ENCODE data around the gene RIMBP3C.

DNA sequence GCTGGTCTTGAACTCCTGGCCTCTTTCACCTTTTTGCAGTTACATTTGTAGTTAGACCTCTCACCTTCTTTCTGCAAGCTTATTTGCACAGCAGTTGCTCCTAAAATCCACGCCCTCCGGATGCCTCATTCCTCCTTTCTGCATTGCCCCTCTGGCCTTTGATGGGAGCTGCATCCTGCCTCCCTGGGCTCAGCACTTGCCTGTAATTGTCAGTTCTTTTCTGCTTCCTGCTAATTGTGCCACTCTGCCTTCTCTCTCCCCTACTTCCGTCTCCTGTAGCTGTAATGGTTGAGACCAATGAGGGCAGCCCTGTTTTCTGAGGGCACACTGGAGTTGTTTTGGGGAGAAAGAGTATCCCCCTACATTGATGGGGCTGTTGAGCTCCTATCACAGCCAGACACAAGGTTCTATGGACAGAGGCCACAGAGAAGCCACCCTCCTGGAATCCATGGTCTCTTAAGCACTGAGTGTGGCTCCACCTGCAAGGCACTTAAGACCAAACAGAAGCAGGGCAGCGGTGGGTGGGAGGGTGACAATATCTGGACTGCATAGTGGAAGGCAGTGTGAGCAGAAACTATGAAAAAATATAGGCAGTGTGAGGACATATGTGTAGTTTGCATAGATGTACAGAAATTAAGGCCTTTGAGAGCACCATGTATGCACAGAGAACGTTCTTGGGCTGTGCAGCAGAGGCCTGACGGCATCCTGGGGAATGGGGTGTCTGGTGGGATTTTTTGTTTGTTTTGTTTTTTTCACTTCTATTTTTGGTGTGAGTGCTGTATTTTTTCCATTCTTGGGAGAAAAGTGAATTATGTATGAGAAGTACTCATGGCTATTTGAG is 48.0 kb upstream of the RIMBP3C start:
- TF ChIP-seq, protein P1, sequence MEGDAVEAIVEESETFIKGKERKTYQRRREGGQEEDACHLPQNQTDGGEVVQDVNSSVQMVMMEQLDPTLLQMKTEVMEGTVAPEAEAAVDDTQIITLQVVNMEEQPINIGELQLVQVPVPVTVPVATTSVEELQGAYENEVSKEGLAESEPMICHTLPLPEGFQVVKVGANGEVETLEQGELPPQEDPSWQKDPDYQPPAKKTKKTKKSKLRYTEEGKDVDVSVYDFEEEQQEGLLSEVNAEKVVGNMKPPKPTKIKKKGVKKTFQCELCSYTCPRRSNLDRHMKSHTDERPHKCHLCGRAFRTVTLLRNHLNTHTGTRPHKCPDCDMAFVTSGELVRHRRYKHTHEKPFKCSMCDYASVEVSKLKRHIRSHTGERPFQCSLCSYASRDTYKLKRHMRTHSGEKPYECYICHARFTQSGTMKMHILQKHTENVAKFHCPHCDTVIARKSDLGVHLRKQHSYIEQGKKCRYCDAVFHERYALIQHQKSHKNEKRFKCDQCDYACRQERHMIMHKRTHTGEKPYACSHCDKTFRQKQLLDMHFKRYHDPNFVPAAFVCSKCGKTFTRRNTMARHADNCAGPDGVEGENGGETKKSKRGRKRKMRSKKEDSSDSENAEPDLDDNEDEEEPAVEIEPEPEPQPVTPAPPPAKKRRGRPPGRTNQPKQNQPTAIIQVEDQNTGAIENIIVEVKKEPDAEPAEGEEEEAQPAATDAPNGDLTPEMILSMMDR (IDR thresholded peaks at IDR 0.05): no peak
- TF ChIP-seq POLR2A (IDR thresholded peaks at IDR 0.05): no peak
